Testis (tissue), 2 donors: ENCODE measurements around the gene CTBS.

Experiments
- CTCF ChIP-seq, 3 experiments: fragments of 450-650 bp in 2 of 3; fragments of 200-600 bp in 1 of 3; sonication (generic) in 1 of 3; IDR thresholded peaks; one replicate each; pipeline ENCODE4 v1.5.1; 2016 to 2019; ENCODE audit warnings: antibody characterized with exemption in 3 of 3, mild to moderate bottlenecking in 2 of 3, moderate library complexity in 1 of 3
- POLR2A ChIP-seq: fragments of 450-650 bp; IDR thresholded peaks from one replicate; pipeline ENCODE4 v1.6.1; 2017; ENCODE audit warnings: antibody characterized with exemption, mild to moderate bottlenecking, moderate library complexity

DNA sequence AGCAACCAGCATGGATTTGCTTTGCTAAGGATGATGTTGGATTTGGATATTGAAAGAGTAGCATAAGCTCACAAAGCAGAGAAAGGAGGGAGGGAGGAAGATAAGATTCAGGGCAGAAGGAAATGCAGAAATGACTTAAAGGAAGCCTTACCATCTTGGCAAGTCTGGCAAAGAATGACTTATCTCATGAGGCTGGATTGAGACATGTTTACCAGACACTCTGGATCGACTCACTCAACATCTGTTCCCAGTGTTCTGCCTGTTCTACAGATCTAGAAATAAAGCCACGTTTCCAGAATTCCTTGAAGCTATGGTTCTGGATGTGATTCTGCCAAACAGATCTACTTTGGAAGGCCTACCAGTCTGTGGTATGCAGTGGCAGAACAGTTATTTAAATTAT lies 38.8 kb upstream of the CTBS start:
- TF ChIP-seq POLR2A, result no peak
- no peak for TF ChIP-seq CTCF (IDR thresholded peaks at IDR 0.05)
